HFFc6 (cell line): ENCODE data around the gene FAM177B. TPM values are rescaled to one million over a fixed set of nuclear protein-coding genes. Genes with fewer than 3 reads are reported as not detected.
A peak's percentile ranks its signal among the peaks of the same experiment; 100 is the strongest.

Experiments used
- DNase-seq: peaks from one replicate; pipeline ENCODE4 v3.0.0-alpha.2; 2018
- H3K27ac Mint-ChIP-seq: 2 replicates; pipeline ENCODE4 v1.8.0; 2020; ENCODE audit warnings: mild to moderate bottlenecking, mixed read lengths
- H3K27me3 Mint-ChIP-seq: 2 replicates; pipeline ENCODE4 v1.8.0; 2021; ENCODE audit warnings: mild to moderate bottlenecking, moderate library complexity, mixed read lengths; ENCODE audit not compliant: insufficient read depth
- H3K36me3 Mint-ChIP-seq: 2 replicates; pipeline ENCODE4 v1.8.0; 2021; ENCODE audit warnings: low read depth, mixed read lengths
- H3K4me1 Mint-ChIP-seq: 2 replicates; pipeline ENCODE4 v1.8.0; 2020; ENCODE audit warnings: low read depth, mixed read lengths
- H3K4me3 Mint-ChIP-seq: 2 replicates; pipeline ENCODE4 v1.8.0; 2020; ENCODE audit warnings: mild to moderate bottlenecking, moderate library complexity, mixed read lengths
- H3K9me3 Mint-ChIP-seq: 2 replicates; pipeline ENCODE4 v1.8.0; 2020; ENCODE audit warnings: mild to moderate bottlenecking, mixed read lengths
- total RNA-seq, 6 experiments: library from RNA; stranded (reverse); fragmentation: NEBNext Ultra II Directional; extraction: Animal tissue kit (Norgen Biotek cat#: 25700); gene quantifications; 2 replicates in 1 of 6; 3 replicates in 5 of 6; pipeline ENCODE4 v1.2.3, GENCODE V29; 2021
- TF ChIP-seq, protein P1 (sequence below): fragments of 200-600 bp; sonication (generic); IDR thresholded peaks from 2 replicates; pipeline ENCODE4 v1.5.0; 2021; ENCODE audit warnings: antibody characterized with exemption, mild to moderate bottlenecking

FAM177B gene
- total RNA-seq, 6 experiments from 2014 or later, result not detected

GRCh38 chr1:222769971-222770620, 33.1 kb downstream of the FAM177B start:
- Mint-ChIP-seq H3K9me3 (peaks cover 24% of the 10 kb centered on the region), H3K27me3 (peaks cover 19% of the 10 kb centered on the region), H3K36me3 (peaks cover 17% of the 10 kb centered on the region; the same call in 1 of the 2 replicates), H3K27ac (no peak overlapping the region), H3K4me3 (no peak overlapping the region), H3K4me1 (peaks cover 8% of the 10 kb centered on the region)
- TF ChIP-seq, protein P1, sequence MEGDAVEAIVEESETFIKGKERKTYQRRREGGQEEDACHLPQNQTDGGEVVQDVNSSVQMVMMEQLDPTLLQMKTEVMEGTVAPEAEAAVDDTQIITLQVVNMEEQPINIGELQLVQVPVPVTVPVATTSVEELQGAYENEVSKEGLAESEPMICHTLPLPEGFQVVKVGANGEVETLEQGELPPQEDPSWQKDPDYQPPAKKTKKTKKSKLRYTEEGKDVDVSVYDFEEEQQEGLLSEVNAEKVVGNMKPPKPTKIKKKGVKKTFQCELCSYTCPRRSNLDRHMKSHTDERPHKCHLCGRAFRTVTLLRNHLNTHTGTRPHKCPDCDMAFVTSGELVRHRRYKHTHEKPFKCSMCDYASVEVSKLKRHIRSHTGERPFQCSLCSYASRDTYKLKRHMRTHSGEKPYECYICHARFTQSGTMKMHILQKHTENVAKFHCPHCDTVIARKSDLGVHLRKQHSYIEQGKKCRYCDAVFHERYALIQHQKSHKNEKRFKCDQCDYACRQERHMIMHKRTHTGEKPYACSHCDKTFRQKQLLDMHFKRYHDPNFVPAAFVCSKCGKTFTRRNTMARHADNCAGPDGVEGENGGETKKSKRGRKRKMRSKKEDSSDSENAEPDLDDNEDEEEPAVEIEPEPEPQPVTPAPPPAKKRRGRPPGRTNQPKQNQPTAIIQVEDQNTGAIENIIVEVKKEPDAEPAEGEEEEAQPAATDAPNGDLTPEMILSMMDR, result no peak
- DNase-seq, result no peak

DNA sequence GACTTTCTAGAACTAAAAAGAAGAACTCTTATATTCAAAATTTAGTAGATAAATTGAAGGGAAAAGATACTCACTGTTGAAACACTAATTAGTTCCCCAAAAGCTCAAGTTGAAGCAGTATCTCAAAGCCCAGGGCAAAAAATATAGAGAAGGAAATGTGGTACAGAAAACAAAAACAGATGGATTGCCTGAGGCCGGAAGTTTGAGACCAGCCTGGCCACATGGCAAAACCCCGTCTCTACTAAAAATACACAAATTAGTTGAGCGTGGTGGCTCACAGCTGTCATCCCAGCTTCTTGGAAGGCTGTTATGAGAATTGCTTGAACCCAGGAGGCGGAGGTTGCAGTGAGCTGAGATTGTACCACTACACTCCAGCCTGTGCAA, 36.0 kb downstream of the FAM177B start:
- peaks cover 9% of the 10 kb centered on the region for H3K27me3 Mint-ChIP-seq
- peaks cover 23% of the 10 kb centered on the region for H3K9me3 Mint-ChIP-seq
- DNase-seq, result no peak
- peaks cover 17% of the 10 kb centered on the region; the same call in 1 of the 2 replicates for H3K36me3 Mint-ChIP-seq
- no peak overlapping the region for H3K27ac Mint-ChIP-seq
- H3K4me3 Mint-ChIP-seq, result no peak overlapping the region
- H3K4me1 Mint-ChIP-seq, result peaks cover 8% of the 10 kb centered on the region
- TF ChIP-seq, protein P1, result no peak

GRCh38 chr1:222777463-222777862, 40.5 kb downstream of the FAM177B start:
- DNase-seq, result peak; percentile 11
- no peak overlapping the region for H3K4me3 Mint-ChIP-seq

DNA sequence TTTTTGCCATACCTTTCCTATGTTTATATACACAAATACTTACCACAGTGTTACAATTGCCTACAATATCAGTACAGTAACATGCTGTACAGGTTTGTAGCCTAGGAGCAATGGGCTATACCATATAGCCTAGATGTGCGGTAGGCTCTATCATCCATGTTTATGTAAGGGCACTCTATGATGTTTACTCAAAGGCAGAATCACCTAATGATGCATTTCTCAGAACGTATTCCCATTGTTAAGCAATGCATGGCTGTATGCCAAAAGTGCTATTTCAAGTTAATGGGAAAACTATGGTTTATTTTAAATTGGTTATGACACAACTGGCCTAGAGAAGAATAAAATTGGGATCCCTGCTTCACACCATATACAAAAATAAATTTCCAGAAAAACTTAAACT, 41.0 kb downstream of the FAM177B start:
- Mint-ChIP-seq H3K36me3 (no peaks in the 10 kb centered on the region), H3K27me3 (peaks cover 12% of the 10 kb centered on the region), H3K4me3 (no peak overlapping the region), H3K9me3 (no peaks in the 10 kb centered on the region), H3K27ac (no peak overlapping the region), H3K4me1 (peaks cover 3% of the 10 kb centered on the region)
- no peak for DNase-seq
- TF ChIP-seq, protein P1, result no peak

More at GRCh38 chr1:222777463-222777862, 40.5 kb downstream of the FAM177B start:
- no peaks in the 10 kb centered on the region for H3K36me3 Mint-ChIP-seq
- TF ChIP-seq, protein P1, result no peak
- H3K9me3 Mint-ChIP-seq, result no peaks in the 10 kb centered on the region
- H3K4me1 Mint-ChIP-seq, result peaks cover 8% of the 10 kb centered on the region
- H3K27me3 Mint-ChIP-seq, result peaks cover 7% of the 10 kb centered on the region
- no peak overlapping the region for H3K27ac Mint-ChIP-seq

GRCh38 chr1:222781251-222781650, 44.2 kb downstream of the FAM177B start:
- Mint-ChIP-seq H3K27me3 (peaks cover 20% of the 10 kb centered on the region), H3K27ac (no peak overlapping the region), H3K4me3 (no peak overlapping the region), H3K36me3 (no peaks in the 10 kb centered on the region), H3K9me3 (no peaks in the 10 kb centered on the region), H3K4me1 (peaks cover 8% of the 10 kb centered on the region; the same call in 1 of the 2 replicates)
- TF ChIP-seq, protein P1, result no peak
- DNase-seq, result no peak
